Islet of Langerhans (tissue), 1 donor: ENCODE results near the gene DCHS2.

Experiments used
- FAIRE-seq: peaks from one replicate; lab custom pipeline; 2011; peaks lifted over from hg19 to GRCh38; lab: Jason Lieb, UNC

The DCHS2 gene

DNA sequence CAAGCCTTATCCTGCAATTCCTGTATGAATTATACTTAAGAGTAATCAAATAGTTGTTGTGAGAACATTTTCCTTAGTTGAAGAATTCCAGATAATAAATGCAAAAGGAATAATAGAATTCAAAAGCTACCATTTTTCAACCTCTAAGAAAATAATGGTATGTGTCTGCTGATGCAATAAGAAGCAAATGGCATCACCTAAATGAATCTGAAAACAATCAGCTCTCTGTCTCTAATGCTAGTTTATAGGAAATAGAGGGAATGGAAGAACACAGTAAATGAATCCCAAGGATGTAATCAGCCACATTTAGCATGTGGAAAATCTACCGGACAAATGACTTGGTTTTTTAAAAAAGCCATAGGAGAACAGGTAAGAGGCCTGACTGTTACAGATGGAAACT, 115.1 kb downstream of the DCHS2 start:
- FAIRE-seq, result no peak

DNA sequence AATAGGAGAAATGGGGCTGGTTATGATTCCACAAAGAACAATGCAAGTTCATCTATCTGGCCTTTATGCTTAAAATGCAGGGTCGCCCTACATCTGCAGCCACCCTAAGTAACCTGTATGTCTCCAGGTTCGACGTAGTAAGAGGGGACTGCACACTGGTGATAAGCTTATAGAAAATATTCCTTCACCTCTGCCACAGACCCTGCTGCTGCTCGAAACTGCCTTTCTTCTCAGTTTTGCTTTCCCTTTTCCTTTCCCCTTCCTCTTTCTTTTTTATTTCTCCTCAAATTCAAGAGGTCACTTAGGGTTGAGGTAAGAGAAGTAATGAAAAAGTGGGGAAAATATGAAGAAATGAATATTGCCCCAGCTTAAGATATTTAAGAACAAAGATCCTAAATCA, 123.5 kb downstream of the DCHS2 start:
- no peak for FAIRE-seq

DNA sequence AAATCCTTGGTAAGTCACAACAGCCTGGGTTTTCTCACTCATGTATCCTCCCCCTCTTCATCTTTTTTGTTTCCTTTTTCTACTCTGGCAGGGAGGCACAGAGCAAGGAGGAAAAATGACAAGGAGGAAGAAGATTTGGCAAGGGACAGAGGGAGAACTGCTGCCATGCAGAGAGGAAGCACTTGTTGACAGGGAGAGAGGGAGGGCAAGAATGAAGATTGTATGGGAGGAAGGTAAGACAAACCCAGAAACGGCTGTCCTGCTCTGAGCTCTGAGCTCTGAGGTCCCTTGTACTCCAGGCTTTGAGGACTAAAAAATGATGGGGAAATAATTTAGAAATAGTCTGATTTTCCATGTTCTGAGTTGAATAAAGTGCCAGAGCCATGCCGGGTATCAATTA, 123.9 kb downstream of the DCHS2 start:
- no peak for FAIRE-seq

DNA sequence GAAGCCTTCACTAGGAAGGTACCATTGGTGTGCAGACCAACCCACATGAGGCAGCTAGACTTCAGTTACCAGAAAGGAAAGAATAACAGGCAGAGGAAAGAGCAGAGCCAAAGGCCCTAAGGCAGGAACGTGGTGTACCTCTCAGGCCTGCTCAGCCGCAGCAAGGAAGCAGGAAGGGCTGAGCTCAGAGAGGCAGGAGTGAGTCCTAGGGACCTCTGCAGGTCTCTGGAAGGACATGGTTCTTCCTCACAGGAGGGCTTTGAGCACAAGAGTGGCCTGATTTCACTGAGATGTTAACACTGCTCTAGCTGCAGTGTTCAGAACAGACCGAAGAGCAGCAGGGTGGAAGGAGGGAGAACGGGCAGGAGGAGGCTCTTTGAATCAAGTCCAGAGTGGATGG, 124.6 kb downstream of the DCHS2 start:
- no peak for FAIRE-seq

DNA sequence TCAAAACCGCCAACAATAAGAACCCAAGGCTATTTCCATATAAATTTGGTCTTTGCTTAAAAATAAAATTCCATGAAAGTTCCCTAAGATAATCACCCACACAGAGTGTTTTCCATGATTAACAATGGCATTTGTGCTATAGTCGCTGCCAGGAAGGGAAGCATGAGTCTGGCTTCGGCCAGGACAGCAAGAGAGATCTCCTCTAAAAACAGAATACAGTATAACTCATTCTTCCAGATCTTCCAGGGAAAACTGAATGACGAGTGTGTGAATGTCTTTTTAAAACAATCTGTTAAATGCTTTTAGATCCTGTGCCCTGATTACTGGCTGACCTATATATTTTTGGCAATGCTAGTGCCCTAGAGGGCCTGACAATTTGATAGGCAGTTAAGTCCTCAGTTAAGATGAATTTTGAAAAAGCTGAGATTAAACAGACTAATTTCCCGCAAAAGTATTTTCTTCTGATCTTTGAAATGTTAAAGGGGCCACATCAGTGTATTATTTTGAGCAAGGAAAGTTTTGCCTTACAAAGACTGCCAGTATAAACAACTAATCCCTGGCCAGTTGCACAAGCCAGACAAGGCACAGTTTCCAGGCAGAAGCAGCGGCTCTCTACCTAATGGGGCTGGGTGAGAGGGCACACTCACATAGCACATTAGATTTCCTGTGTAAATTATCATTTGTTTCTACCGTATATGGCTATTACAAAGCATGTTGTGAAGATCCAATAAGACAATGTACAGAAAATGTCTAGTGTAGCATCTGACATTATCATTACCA, 127.3 kb downstream of the DCHS2 start:
- no peak for FAIRE-seq

DNA sequence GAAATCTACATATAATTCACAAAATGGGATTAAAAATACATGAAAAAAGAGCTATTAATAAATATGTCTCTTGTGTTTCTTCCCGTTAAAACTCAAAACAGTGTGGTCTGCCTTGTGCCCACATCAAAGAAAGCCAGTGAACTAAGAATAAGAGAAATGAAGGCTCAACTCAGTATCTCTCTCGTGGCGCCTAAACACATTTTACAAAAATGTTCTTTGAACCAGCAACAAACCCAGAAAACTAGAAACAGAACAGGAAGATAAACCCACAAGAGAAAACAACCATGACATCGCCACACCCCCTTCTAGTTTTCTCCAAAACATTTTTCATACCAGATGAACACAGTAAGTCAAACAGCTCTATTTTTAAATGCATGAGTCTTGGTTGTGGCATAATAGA, 130.1 kb downstream of the DCHS2 start:
- no peak for FAIRE-seq

DNA sequence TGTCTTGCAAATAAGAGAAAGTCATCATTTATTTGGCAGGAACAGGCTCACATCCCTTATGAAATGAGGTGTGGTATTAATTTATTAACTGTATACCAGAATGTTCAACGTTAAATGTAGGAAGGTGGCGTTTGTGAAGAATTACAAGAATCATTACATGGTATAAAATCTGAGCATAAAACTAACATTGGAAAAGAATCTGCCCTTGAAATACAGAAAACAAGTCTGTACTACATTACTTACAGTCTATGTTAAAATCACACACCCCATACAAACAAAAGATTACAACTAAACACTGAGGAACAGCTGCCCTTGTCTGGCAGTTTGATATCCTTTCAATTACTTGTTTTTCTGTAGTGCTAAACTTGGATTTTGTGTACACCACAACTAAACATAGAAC, 131.1 kb downstream of the DCHS2 start:
- FAIRE-seq, result no peak

DNA sequence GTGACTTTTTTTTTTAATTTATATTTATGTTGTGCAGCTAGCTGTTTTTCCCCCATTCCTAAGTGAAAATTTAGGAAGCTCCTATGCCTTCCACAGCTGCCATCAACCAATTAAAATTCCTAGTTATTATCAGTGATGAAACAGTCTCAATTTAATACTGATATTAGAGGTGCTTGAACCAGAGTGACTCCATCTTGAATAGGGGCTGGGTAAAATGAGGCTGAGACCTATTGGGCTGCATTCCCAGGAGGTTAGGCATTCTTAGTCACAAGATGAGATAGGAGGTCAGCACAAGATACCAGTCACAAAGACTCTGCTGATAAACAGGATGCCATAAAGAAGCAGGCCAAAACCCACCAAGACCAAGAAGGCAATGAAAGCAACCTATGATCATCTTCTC, 136.7 kb downstream of the DCHS2 start:
- no peak for FAIRE-seq

DNA sequence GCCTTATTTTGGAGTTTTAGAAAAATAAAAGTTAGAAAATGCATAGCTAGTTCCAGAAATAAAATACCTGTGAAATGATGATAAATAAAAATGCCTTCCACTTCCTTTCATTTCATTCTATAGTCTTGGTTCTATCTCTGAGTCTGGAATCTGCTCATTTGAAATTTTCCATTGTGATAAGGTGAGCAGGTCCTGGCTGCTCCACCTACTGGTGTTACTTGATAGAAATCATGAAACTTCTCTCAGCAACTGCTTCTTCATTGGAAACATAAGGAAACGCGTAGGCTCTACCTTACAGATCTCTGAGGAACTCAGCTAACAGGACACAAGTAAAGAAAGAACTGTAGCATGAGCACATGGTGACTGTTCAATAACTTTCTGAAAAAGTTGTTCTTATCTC, 141.8 kb downstream of the DCHS2 start:
- FAIRE-seq, result peak; percentile 94

DNA sequence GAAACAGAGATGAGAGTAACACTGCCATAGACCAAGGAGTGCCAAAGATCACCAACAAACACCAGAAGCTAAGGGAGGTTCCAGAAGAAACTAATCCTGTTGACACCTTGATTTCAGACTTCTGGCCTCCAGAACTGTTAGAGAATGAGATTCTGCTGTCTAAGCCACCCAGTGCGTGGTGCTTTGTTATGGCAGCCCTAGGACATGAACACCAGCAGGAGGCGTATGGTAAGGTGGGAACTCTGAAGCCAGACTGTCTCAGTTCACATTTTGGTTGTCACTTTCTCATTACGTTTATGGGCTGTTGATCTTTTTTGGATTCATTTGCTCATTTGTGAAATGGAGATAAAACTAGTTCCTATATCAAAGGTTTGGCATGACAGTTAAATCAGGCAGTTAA, 142.9 kb downstream of the DCHS2 start:
- no peak for FAIRE-seq

DNA sequence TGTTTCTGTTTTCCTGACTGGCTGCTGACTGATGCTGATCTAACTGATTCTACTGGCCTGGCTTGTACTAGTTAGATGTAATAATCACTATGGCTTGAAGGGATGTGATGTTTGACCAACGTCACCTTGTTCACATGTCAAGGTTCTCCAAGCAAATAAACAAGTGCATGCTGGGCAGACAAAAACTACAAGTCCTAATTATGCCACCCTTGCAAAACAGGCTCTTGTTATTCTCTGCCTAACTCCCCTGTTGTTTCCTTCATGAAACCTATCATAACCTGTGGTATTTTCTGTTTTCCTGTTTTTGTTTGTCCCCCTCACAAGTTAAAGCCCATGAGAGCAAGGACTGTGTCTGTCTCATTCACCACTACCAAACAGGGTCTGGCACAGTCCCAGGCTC, 146.2 kb downstream of the DCHS2 start:
- no peak for FAIRE-seq

DNA sequence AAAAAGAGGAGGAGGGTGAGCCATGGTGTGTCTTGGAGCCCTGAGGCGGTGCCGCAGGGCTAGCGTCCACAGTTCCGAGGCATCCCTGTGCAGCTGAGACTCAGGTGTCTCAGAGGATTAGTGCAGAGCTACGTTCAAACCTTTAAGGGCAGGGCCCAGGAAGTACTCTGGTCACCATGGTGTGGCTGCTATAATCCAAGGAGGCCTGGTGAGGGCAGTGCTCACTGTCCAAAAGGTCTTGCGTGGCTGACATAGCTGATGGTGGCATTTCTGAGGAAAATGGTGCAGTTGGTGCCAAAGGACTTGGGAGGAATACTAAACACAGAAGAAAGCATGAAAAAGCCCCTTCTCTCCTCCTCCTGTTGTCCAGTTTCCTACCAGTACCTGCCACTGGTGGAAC, 146.9 kb downstream of the DCHS2 start:
- no peak for FAIRE-seq

DNA sequence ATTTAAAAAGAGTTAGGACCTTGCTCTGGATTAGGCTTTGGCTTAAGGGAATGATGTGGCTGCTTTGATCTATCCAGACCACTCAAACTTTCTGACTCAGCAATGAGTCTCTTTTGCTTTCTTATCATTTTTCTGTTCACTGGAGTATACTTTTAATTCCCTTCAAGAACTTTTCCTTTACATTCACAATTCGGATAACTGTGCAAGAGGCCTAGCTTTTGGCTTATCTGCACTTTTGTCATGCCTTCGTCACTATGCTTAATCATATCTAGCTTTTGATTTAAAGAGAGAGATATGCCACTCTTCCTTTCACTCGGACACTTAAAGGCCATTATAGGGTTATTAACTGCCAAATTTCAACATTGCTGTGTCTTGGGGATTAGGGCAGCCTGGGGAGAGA, 147.9 kb downstream of the DCHS2 start:
- no peak for FAIRE-seq

DNA sequence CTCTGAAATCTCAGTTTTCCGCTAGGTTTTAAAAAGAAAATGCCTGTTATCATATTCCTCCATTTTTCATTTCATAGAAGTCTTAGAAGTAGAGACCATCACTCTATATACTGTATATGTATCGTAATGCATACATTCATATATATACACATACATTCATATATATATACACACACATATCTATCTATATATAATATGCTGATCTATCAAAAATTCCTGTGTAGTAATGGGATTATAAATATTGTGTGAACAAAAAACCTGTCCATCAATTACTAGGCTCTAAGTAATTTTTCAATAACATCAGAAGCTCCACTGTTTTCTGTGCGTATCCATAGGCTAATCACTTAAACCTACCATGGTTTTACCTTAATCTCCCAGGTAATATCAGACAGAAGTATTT, 150.2 kb downstream of the DCHS2 start:
- FAIRE-seq, result no peak

DNA sequence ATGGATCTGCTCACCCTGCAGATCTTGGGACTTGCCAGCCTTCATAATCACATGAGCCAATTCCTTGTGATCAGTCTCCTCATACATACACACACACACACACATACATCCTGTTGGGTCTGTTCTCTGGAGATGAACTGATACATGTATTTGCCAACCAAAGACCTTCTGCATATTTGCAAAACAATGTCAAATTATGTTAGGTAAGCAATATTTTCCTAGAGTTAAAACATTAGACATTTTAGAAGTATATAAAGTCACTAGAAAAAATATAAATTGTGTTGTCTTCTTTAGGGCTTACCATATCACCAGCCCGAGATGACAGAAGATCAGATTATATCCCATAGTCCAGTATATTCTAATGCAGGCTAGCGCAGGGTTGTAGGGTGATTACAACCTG, 156.0 kb downstream of the DCHS2 start:
- no peak for FAIRE-seq

DNA sequence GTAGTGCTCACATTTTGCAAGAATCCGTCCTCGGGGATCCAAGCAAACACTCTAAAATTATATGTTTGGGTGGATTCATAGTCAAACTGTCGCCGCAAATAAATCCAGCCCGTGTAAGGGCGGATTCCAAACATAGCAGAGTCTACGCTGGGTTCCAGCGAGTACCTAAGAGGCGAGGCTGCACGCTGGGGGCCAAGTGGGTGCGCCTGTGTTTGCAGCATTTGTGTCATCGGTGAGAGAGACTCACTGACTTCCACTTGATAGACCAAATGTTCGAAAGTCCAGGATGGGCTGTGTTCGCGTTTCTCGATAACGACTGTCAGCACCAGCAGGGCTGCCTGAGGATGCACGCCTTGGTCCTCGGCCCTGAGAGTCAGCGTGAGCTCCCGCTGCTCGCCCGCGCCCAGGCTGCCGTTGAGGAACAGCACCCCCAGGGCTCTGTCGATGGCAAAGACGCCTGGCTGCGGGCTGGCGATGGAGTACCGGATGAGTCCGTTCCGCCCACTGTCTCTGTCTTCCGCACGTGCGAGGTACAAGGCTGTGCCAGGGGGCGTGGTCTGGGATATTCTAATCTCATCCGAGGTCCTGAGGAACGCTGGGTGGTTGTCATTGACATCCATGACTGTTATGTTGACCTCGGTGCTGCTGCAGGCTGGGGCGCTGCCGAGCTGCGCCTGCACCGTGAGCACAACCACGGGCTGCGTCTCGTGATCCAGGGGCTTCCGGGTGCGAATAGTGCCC, 158.7 kb downstream of the DCHS2 start:
- FAIRE-seq, result no peak

DNA sequence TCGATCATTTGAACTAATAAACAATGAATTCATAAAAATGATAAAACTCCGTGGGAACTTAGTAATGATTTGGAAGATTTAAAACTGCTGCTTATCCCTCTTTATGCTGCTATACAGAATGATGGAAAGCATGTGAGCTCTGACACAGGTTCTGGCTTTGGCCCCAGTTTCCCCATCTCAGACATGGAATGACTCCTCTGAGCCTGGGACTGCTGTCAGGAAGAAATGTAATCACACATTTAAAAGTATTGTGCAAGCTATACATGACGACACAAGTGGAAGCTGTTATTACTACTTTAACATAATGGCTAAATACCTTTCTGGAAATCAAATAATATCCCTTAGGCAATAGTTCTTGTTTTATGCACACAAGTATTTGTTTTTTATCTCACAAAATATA, 161.7 kb downstream of the DCHS2 start:
- no peak for FAIRE-seq

DNA sequence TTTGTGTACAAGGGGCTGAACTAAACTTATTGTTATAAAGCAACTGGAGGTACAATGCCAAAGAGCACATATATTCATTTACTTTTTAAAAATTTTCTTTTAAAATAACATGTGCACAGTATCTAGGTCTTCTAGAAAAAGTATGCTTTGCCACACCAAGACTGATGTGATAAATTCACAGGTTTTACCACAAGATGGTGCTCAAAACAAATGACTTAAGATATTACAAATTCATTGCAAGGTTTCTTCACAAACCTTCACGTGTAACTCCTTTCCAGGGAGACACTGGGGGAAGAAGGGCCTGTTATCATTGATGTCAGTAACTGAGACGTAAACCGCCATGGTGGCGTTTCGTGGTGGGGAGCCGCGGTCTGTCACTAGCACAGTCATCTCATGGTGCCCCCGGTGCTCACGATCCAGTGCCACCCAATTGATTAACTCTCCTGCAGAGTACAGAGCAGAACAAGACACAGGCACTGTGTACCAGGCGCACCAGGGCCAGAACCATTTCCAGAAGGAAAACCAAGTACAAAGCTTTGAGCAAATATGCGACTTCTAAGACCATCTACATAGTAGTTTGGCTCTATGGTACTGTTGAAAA, 162.2 kb downstream of the DCHS2 start:
- FAIRE-seq, result no peak

DNA sequence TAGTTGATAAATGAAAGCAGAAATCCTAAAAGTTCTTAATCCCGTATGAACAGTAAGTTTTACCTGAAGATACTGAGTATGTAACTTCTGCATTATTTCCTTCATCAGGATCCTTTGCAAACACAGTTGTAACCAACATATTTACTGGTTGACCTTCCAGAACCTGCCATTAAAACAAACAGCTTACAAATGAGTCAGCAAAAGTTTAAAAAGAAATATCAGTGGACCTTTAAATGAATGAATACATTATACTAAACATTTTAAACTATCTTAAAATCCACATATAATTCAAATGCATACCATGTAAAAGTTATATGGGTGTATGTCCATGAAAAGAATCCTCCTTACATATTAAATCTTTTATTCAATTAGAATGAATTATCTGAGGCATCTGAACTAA, 163.6 kb downstream of the DCHS2 start:
- FAIRE-seq, result no peak

DNA sequence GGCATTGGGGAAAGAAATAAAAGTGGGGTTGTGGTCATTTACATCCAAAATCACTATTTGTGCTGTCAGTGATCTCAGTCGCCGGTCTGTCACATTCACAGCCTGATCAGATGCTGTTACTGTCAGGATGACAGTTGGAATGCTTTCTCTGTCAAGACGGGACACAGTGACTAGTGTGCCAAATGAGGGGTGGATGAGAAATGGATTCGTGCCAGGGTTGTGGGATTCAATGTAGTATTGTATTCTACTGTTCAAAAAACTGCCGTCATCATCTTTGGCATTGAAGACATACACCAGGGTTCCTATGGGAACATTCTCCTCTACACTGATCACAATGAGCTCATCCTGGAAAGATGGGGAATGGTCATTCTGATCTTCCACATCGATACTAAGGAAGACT, 171.1 kb downstream of the DCHS2 start:
- no peak for FAIRE-seq

DNA sequence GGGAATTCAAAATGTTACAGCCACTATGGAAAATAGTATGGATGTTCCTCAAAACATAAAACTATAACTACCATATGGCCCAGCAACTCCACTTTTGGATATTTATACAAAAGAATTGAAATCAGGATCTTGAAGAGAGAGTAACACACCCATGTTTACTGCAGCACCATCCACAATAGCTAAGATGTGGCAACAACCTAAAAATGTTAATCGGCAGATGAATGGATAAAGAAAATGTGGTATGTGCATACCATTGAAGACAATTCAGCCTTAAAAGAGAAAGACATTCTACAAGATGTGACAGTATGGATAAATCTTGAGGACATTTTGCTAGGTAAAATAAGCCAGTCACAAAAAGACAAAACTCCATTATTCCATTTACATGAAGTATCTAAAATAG, 171.9 kb downstream of the DCHS2 start:
- no peak for FAIRE-seq

DNA sequence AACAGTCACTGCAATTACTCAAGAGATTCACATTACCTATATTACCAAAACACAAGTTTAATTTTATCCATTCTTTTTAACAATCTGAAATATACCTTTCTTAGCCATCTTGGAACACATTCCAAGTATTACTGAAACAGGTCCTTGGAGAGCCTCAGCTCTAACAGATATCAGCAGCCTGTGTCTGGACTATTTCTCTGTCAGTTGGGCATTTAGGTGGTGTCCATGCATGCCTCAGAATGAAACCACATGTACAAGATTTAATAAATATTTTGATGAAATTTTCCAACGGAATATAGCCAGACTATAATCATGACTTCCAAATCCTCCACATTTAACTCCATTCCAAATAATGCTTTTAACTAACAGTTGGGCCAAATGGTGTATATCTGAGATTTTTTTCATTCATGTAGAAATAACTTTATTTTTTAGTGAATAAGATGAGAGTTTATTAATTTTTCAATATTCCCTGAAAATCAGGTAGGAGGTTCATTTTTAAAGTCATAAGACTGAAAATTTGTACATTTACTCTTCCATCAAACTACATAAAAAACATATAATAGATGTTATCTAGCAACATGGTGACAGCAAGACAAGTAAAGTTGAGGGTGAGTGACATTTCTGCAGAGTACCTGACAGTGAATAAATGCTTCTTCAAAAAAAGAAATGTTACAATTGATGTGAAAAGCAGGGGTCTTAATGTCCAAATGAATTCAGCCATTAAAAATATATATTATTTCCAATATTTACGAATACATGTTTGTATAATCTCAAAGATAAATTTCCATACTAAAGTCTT, 174.2 kb downstream of the DCHS2 start:
- no peak for FAIRE-seq

DNA sequence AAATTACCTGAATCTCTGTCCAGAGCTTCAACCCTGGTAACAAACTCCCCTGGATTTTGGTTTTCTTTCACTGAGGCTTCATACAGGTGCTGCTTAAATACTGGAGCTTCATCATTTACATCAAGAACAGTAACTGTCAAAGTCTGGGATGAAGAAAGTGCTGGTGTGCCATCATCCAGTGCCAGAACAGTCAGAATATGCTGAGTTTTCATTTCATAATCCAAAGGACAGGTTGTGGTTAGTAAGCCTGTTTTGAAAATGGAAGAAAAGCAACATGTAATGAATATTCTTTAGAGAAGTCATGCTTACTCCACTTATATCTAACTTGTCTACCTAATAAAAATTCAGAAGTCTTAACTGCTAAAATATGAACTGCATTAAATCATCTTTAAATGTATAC, 175.9 kb downstream of the DCHS2 start:
- no peak for FAIRE-seq
